RWPE2 (cell line): ENCODE measurements around the gene PTCD1.
"Not testable (repeated sequence)": the region's sequence is repeated elsewhere in the genome, so short reads cannot be mapped to it uniquely, and the experiment has no call there.

Experiments used
- ATAC-seq: fragments of 200-7000 bp; cut with Tn5 transposase; 3 replicates; pipeline ENCODE4 v1.9.1; 2021; ENCODE audit warnings: low read depth
- DNase-seq: peaks from one replicate; pipeline ENCODE4 v3.0.0-alpha.2; 2020; ENCODE audit warnings: low spot score
- H3K27ac ChIP-seq: fragments of 450-650 bp; 2 replicates; pipeline ENCODE4 v1.5.1; 2017; ENCODE audit warnings: mild to moderate bottlenecking; ENCODE audit not compliant: poor library complexity, severe bottlenecking
- H3K27me3 ChIP-seq: fragments of 250-450 bp; sonication (Bioruptor Pico); 2 replicates; pipeline ENCODE4 v1.5.1; 2021; ENCODE audit warnings: mild to moderate bottlenecking, moderate library complexity; ENCODE audit not compliant: insufficient read depth, poor library complexity, severe bottlenecking
- H3K36me3 ChIP-seq: fragments of 250-450 bp; sonication (Bioruptor Pico); 2 replicates; pipeline ENCODE4 v1.5.1; 2020; ENCODE audit warnings: low read depth, mild to moderate bottlenecking, moderate library complexity
- H3K4me1 ChIP-seq: fragments of 250-450 bp; sonication (Bioruptor Pico); 2 replicates; pipeline ENCODE4 v1.5.1; 2021; ENCODE audit warnings: mild to moderate bottlenecking, moderate library complexity; ENCODE audit not compliant: insufficient read depth, poor library complexity, severe bottlenecking
- H3K4me3 ChIP-seq: fragments of 250-450 bp; sonication (Bioruptor Pico); 2 replicates; pipeline ENCODE4 v1.5.1; 2021; ENCODE audit warnings: mild to moderate bottlenecking, moderate library complexity; ENCODE audit not compliant: severe bottlenecking
- H3K9me3 ChIP-seq: fragments of 250-450 bp; sonication (Bioruptor Pico); 2 replicates; pipeline ENCODE4 v1.5.1; 2021; ENCODE audit warnings: mild to moderate bottlenecking, moderate library complexity; ENCODE audit not compliant: severe bottlenecking
- TF ChIP-seq, protein P1 (sequence below): fragments of 450-650 bp; IDR thresholded peaks from one replicate; pipeline ENCODE4 v1.5.1; 2017; ENCODE audit warnings: mild to moderate bottlenecking, moderate library complexity; ENCODE audit not compliant: poor library complexity, severe bottlenecking

The PTCD1 gene

DNA sequence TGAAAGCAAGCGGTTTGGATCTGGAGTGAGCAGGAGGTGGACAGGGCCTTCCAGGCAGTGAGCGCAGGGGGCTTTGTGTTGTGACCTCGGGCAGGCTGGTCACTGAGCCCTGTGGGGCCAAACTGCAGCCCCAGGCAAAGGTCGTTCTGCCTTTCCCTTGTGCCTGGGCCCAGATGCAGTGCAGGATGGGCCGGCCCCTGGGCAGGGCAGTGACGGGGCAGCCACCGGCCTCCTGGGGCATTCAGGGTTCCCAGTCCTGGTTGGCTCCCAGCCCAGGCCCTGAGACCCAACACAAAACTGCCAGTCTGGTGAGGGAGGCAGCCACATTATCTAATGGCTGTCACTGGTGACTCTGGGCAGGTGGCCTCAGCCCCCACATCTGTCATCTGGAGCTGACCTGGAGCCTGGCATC is 56.9 kb downstream of the PTCD1 start:
- TF ChIP-seq, protein P1, sequence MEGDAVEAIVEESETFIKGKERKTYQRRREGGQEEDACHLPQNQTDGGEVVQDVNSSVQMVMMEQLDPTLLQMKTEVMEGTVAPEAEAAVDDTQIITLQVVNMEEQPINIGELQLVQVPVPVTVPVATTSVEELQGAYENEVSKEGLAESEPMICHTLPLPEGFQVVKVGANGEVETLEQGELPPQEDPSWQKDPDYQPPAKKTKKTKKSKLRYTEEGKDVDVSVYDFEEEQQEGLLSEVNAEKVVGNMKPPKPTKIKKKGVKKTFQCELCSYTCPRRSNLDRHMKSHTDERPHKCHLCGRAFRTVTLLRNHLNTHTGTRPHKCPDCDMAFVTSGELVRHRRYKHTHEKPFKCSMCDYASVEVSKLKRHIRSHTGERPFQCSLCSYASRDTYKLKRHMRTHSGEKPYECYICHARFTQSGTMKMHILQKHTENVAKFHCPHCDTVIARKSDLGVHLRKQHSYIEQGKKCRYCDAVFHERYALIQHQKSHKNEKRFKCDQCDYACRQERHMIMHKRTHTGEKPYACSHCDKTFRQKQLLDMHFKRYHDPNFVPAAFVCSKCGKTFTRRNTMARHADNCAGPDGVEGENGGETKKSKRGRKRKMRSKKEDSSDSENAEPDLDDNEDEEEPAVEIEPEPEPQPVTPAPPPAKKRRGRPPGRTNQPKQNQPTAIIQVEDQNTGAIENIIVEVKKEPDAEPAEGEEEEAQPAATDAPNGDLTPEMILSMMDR, result no peak
- H3K4me3 ChIP-seq, result no peak overlapping the region
- ATAC-seq (no peak), DNase-seq (no peak)
- no peak overlapping the region for H3K27ac ChIP-seq
- H3K9me3 ChIP-seq, result no peaks in the 10 kb centered on the region
- no peaks in the 10 kb centered on the region for H3K27me3 ChIP-seq
- peaks cover 19% of the 10 kb centered on the region for H3K4me1 ChIP-seq
- peaks cover 67% of the 10 kb centered on the region for H3K36me3 ChIP-seq

DNA sequence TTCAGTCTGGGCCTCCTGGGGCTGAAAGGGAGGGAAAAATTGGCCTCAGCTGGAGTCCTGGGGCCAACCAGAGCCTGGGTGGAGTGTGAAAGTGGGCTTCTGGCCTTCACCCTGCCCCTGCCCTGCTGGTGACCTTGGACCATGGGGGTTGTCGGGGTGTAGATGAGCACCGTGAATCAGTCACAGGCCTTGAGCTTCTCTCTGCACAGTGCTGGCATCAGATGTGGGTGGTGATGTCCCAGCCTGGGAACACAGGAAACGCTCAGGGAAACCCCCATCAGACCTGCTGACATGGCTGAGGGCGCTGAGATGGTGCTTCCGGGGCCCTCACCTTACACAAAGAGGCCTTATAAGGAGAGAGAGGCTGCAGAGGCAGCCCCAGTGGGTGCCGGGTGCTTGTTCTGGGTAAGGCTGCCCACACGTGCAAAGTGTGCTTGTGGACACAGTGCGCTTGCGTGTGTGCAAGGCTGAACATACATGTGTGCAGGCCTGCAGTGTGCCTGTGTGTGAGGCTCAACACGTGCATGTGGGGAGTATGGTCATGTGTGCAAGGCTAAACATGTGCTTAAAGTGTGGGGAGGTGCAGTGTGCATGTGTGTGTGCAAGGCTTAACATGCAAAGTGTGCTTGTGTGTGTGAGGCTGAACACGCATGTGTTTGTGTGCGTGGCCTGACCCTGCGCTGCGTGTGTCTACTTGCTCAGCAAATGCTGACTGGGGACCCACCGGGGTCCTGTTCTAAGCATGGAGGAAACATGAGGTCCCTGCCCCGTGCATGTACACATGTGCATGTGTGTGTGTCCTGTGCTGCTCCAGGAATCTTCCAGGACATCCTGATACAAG is 57.6 kb downstream of the PTCD1 start:
- Histone ChIP-seq H3K27me3 (no peaks in the 10 kb centered on the region), H3K4me3 (no peak overlapping the region), H3K36me3 (peaks cover 67% of the 10 kb centered on the region), H3K9me3 (no peaks in the 10 kb centered on the region), H3K27ac (peak overlapping the region; percentile 61), H3K4me1 (peaks cover 19% of the 10 kb centered on the region)
- DNase-seq (no peak), ATAC-seq (no peak)
- TF ChIP-seq, protein P1, result no peak

DNA sequence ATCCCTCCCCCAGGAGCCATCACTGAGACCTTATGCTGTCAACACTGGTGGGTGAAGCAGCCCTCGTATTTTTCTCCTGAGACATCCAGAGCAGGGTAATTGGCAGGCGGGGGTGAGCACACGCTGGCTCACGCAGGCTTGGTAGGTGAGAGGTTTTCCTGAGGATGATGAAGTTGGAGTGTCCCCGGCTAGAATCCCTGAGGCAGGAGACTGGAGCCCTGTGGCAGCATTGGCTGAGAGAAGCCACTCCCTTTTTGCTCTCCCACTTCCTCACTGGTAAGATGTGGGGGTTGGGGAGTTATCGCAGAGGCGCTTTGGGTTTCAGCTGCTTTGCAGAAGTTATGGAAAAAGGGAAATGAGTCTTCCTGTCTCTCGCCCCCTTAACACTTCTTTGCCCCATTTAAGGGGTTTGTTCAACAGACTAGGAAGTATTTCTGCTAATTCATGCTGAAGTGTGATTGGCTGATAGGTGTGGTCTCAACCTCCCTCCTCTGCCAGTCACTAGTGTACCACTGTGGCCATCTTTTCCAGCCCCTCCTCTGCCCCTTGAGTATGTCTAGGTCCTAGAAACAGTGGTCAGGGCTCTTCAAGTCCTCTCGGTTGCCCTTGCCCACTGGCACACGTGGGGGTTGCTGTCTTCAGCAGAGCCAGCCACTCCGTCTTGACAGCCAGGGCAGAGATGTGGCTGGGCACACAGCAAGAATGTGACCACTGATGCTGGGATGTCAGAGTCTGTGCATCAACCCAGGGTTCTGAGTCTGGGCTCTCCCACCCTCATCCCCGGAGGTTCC is 58.4 kb downstream of the PTCD1 start:
- peaks cover 19% of the 10 kb centered on the region for H3K4me1 ChIP-seq
- ATAC-seq, result no peak; the same call in 2 of the 3 replicates
- H3K27me3 ChIP-seq, result no peaks in the 10 kb centered on the region
- peaks cover 60% of the 10 kb centered on the region for H3K36me3 ChIP-seq
- no peak overlapping the region for H3K4me3 ChIP-seq
- TF ChIP-seq, protein P1, result no peak
- DNase-seq, result no peak
- peak overlapping the region; percentile 61 for H3K27ac ChIP-seq
- no peaks in the 10 kb centered on the region for H3K9me3 ChIP-seq

DNA sequence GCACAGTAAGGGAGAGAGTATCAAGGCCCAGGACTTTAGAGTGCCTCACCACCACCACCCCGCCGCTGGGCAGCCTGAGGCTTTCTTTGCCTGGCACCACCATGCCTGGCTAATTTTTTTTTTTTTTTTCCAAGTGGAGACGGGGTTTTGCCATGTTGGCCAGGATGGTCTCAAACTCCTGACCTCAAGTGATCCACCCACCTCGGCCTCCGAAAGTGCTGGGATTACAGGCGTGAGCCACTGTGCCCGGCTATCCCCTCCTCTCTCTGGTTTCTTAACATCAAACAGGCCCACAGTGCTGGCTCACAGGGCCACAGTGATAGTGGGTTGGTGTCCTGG is 58.9 kb downstream of the PTCD1 start:
- Histone ChIP-seq H3K27ac (peak overlapping the region; percentile 61), H3K4me1 (peaks cover 19% of the 10 kb centered on the region), H3K36me3 (peaks cover 60% of the 10 kb centered on the region)
- ATAC-seq, H3K27me3 ChIP-seq, H3K9me3 ChIP-seq, H3K4me3 ChIP-seq, DNase-seq: not testable (repeated sequence)

DNA sequence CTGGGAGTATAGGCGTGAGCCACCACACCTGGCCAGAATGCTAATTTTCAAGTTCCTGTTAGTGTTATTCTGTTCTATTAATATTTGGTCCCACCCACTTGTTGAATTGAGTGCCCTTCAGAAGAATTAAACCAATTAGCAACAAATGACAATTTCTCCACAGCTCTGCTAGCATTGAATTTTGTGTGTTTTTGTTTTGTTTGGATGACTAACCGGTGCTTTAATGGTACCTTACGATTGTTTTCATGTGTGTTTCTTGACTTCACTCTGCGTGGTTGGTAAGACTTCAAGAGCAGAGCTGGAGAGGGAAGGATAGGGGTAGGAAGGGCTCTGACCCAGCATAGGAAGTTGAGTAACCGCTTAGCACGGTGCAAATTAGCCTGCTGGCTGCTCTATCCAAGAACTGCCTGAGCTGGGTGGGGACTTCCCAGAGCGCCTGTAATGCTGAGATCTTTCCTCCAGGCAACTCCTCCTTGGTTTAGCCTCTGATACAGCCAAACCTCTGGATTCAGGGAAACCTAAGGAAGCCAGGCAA is 59.5 kb downstream of the PTCD1 start:
- Histone ChIP-seq H3K27me3 (no peaks in the 10 kb centered on the region), H3K4me1 (peaks cover 19% of the 10 kb centered on the region), H3K4me3 (no peak overlapping the region), H3K36me3 (peaks cover 60% of the 10 kb centered on the region), H3K27ac (peak overlapping the region; percentile 61), H3K9me3 (no peaks in the 10 kb centered on the region)
- TF ChIP-seq, protein P1, result no peak
- DNase-seq, result no peak
- peak; percentile 60 for ATAC-seq
